ENCODE measurements around the gene RSRC1. TPM values are rescaled to one million over a fixed set of nuclear protein-coding genes. Genes with fewer than 3 reads are reported as not detected.

RSRC1 gene
- total RNA-seq, 1 experiment from 2014 or later, result 37.9 TPM

DNA sequence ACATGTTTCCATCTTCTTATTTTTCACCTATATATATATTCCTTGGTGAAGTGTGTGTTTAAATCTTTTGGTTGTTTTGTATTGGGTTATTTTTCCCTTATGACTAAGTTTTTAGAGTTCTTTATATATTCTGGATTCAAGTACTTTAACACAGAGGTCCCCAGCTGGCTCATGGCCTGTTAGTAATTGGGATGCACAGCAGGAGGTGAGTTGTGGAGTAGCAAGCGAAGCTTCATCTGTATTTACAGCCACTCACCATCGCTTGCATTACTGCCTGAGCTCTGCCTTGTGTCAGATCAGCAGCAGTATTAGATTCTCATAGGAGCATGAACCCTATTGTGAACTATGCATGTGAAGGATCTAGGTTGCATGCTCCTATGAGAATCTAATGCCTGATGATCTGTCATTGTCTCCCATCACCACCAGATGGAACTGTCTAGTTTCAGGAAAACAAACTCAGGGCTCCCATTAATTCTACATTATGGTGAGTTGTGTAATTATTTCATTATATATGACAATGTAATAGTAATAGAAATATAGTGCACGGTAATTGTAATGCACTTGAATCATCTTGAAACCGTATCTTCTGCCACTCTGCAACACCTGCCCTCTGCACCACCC is 151.6 kb downstream of the RSRC1 start:
- no peak overlapping the region for H3K4me3 Mint-ChIP-seq
- Histone ChIP-seq H3K18ac (ENCODE audit: insufficient read length, low read depth, low read length) (no peak overlapping the region), H3K79me2 (ENCODE audit: insufficient read depth, low read length) (no peaks in the 10 kb centered on the region), H3K79me1 (ENCODE audit: insufficient read depth, low read depth, low read length, poor library complexity, severe bottlenecking) (no peaks in the 10 kb centered on the region), H3T11ph (ENCODE audit: low read length) (no peak overlapping the region), H2AK5ac (ENCODE audit: insufficient read length, low read length) (no peak overlapping the region), H2AFZ (ENCODE audit: low read length) (no peak overlapping the region), H3K23ac (ENCODE audit: insufficient read length, low read depth, low read length) (no peak overlapping the region), H4K8ac (replicated peaks; ENCODE audit: insufficient read length, low read depth, low read length) (no peak overlapping the region), H4K20me1 (ENCODE audit: control insufficient read depth, insufficient read depth, insufficient read length) (no peaks in the 10 kb centered on the region), H3K9ac (ENCODE audit: extremely low read depth, insufficient read length, low read length) (no peak overlapping the region), H3K4me1 (ENCODE audit: insufficient read depth, low read length) (no peaks in the 10 kb centered on the region), H3K56ac (ENCODE audit: insufficient read length, low read depth, low read length) (no peak overlapping the region), H3K23me2 (ENCODE audit: insufficient read length, low read depth, low read length, poor library complexity, severe bottlenecking) (no peaks in the 10 kb centered on the region), H3K4ac (ENCODE audit: low read depth, low read length) (no peak overlapping the region), H2BK15ac (ENCODE audit: low read depth, low read length) (no peak overlapping the region), H2BK5ac (ENCODE audit: insufficient read length, low read length) (no peak overlapping the region), H3K9me3 (ENCODE audit: control insufficient read depth, low read depth, low read length) (no peaks in the 10 kb centered on the region), H4K5ac (ENCODE audit: insufficient read length, low read depth, low read length) (no peak overlapping the region), H3K4me2 (ENCODE audit: insufficient read depth, insufficient read length, low read length) (no peak overlapping the region), H3K27me3 (ENCODE audit: insufficient read depth, low read length) (no peaks in the 10 kb centered on the region), H3K27ac (ENCODE audit: insufficient read length, low read depth, low read length) (no peak overlapping the region), H4K91ac (ENCODE audit: insufficient read length, low read depth, low read length) (no peak overlapping the region), H2BK12ac (ENCODE audit: insufficient read length, low read depth, low read length) (no peak overlapping the region), H3K14ac (ENCODE audit: insufficient read depth, low read length) (no peak overlapping the region), H2BK120ac (ENCODE audit: low read depth, low read length, poor library complexity, severe bottlenecking) (no peak overlapping the region), H2BK20ac (ENCODE audit: low read depth, low read length, poor library complexity, severe bottlenecking) (no peak overlapping the region)
- peaks cover under 1 to 2% (median under 1%) of the 10 kb centered on the region in 3 experiments; a peak in 5 of 7 replicates for H3K36me3 Mint-ChIP-seq (ENCODE audit: insufficient read depth in 1 of 3, low read depth in 3 of 3)
- H3K27ac Mint-ChIP-seq, result no peak overlapping the region
- H3K9me3 Mint-ChIP-seq, result peaks cover 3 to 6% of the 10 kb centered on the region in 2 experiments; a peak in 4 of 5 replicates
- no peaks in the 10 kb centered on the region for H3K4me1 Mint-ChIP-seq
- no peaks in the 10 kb centered on the region for H3K27me3 Mint-ChIP-seq (ENCODE audit: low read depth)
- DNase-seq, result no peak
- TF ChIP-seq, protein P1, sequence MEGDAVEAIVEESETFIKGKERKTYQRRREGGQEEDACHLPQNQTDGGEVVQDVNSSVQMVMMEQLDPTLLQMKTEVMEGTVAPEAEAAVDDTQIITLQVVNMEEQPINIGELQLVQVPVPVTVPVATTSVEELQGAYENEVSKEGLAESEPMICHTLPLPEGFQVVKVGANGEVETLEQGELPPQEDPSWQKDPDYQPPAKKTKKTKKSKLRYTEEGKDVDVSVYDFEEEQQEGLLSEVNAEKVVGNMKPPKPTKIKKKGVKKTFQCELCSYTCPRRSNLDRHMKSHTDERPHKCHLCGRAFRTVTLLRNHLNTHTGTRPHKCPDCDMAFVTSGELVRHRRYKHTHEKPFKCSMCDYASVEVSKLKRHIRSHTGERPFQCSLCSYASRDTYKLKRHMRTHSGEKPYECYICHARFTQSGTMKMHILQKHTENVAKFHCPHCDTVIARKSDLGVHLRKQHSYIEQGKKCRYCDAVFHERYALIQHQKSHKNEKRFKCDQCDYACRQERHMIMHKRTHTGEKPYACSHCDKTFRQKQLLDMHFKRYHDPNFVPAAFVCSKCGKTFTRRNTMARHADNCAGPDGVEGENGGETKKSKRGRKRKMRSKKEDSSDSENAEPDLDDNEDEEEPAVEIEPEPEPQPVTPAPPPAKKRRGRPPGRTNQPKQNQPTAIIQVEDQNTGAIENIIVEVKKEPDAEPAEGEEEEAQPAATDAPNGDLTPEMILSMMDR (conservative IDR thresholded peaks at IDR 0.05), result no peak; the same call in 2 of the 3 replicates
- WGBS (ENCODE audit: extremely low coverage, insufficient read length, low lambda C conversion rate), result no CpG with 5 or more reads among the region's 4 CpGs
